ENCODE data around the gene FAM168A.

The FAM168A gene

DNA sequence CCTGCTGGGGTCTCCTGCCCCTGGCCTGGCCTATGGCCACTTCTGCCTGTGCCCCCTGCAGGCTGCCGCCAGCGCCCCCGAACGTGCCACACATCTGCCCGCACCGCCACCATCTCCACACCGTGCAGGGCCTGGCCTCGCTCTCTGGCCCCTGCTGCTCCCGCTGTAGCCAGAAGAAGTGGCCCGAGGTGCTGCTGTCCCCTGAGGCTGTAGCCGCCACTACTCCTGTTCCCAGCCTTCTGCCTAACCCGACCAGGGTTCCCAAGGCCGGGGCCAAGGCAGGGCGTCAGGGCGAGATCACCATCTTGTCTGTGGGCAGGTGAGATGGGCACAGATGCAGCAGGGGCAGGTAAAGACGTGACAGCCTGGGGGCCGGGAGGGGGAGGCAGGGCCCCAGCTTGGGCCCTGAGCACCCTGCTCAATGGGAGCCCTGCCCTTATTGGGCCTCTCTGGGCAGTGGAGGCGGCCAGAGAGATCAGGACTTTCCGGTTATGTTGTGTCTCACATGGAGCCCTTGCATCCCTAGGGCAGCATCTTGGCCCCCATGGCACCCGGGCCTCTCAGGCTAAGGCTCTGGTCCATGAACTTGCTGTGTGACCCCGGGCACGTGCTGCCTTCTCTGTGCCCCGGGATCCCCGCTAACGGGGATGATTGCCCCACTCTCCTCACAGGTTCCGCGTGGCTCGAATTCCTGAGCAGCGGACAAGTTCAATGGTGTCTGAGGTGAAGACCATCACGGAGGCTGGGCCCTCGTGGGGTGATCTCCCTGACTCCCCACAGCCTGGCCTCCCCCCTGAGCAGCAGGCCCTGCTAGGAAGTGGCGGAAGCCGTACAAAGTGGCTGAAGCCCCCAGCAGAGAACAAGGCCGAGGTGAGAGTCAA, 203.3 kb downstream of the FAM168A start:
- H3K9ac ChIP-seq (ENCODE audit: low read depth, low read length): no peak overlapping the region
- no peaks in the 10 kb centered on the region for H3K4me1 ChIP-seq (ENCODE audit: control insufficient read depth, insufficient read depth, low read length)
- no peak overlapping the region for H3K4me3 ChIP-seq (ENCODE audit: low read depth, low read length)
- no peaks in the 10 kb centered on the region for H3K27me3 ChIP-seq (ENCODE audit: control insufficient read depth, insufficient read depth, low read length)
- H3K36me3 ChIP-seq (ENCODE audit: control insufficient read depth, insufficient read depth, low read length): no peaks in the 10 kb centered on the region
- H3K9me3 ChIP-seq (ENCODE audit: control insufficient read depth, insufficient read depth, low read length): no peaks in the 10 kb centered on the region
- H3K27ac ChIP-seq (ENCODE audit: low read depth, low read length): no peak overlapping the region

DNA sequence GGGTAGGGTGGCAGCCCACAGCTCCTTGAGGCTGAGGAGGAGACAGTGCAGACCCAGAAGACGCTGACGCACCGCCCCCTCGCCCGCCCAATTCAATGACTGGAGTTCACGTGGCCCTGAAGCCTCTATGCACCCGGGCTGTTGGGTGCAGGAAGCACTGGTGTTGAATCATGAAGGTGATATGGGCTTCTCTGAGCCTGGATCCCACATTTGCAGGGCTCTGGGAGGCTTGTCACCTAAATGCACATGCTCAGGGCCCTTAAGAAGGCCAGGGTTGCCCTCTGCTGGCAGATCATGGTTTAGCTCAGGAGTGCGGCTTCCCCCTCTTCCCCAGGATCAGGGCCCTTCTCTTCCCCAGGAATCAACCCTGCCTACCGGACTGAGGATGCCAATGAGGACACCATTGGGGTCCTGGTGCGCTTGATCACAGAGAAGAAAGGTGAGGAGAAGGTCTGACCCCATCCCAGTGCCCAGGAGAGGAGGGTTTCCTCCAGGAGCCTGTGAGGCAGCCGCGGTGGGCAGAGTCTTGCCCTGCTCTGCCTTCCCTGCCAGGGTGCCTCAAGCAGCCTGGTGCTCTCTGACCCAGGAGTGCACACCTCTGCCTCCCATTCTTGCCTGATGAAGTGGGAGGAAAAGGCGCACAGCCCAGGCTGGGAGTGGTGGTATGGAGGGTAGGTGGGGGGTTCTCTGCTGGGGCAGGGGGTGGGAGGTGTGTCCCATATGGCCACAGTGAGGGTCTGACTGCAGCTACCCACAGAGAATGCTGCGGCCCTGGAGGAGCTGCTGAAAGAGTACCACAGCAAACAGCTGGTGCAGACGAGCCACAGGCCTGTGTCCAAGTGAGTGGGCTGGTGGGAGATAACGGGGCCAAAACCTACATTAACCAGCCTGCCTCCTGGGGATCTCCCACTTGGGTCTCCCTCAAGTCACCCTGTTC, 204.2 kb downstream of the FAM168A start:
- Histone ChIP-seq H3K27ac (ENCODE audit: low read depth, low read length) (no peak overlapping the region), H3K4me3 (ENCODE audit: low read depth, low read length) (no peak overlapping the region), H3K4me1 (ENCODE audit: control insufficient read depth, insufficient read depth, low read length) (no peaks in the 10 kb centered on the region), H3K36me3 (ENCODE audit: control insufficient read depth, insufficient read depth, low read length) (no peaks in the 10 kb centered on the region), H3K27me3 (ENCODE audit: control insufficient read depth, insufficient read depth, low read length) (no peaks in the 10 kb centered on the region), H3K9me3 (ENCODE audit: control insufficient read depth, insufficient read depth, low read length) (no peaks in the 10 kb centered on the region), H3K9ac (ENCODE audit: low read depth, low read length) (no peak overlapping the region)

- H3K36me3 ChIP-seq (ENCODE audit: control insufficient read depth, insufficient read depth, low read length): no peaks in the 10 kb centered on the region
- H3K9ac ChIP-seq (ENCODE audit: low read depth, low read length): no peak overlapping the region
- no peak overlapping the region for H3K4me3 ChIP-seq (ENCODE audit: low read depth, low read length)
- H3K27ac ChIP-seq (ENCODE audit: low read depth, low read length): no peak overlapping the region
- no peaks in the 10 kb centered on the region for H3K9me3 ChIP-seq (ENCODE audit: control insufficient read depth, insufficient read depth, low read length)
- no peaks in the 10 kb centered on the region for H3K4me1 ChIP-seq (ENCODE audit: control insufficient read depth, insufficient read depth, low read length)
- H3K27me3 ChIP-seq (ENCODE audit: control insufficient read depth, insufficient read depth, low read length): no peaks in the 10 kb centered on the region
Measured at GRCh38 chr11:73393011-73393380, 204.9 kb downstream of the FAM168A start.

DNA sequence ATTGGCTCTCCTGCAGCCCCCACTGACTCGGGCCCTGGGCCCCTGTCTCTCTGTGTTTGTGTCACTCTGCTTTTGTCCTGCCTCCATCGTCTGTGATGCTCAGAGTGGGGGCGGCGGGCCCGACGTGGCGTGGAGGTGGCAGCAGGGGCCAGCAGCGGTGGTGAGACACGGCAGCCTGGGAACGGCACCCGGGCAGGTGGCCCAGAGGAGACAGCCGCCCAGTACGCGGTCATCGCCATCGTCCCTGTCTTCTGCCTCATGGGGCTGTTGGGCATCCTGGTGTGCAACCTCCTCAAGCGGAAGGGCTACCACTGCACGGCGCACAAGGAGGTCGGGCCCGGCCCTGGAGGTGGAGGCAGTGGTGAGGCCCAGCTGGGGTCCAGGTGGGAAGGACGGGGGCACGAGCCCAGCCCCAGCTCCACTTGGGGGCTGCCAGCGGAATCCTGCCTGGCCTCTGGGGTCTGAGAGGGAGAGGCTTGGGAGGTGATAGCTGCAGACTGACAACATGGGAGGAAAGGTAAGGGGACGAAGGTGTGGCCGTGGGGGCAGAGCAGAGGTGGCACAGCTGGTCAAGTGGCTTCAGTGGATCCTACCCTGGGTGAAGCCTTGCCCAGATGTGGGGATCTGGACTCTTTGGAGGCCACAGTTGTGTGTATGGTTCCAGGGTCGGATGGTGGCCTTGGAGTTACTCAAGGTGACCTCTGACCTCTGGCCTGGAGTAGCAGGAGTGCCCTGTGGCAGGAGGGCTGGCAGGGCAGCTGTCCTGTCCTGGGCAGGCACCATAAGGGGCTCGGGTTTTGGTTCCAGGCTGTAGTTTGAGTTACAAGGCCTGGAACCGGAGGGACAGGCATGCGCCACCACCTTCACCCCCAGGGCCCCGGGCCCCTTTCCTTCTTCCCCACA, 205.6 kb downstream of the FAM168A start:
- no peaks in the 10 kb centered on the region for H3K27me3 ChIP-seq (ENCODE audit: control insufficient read depth, insufficient read depth, low read length)
- H3K4me3 ChIP-seq (ENCODE audit: low read depth, low read length): no peak overlapping the region
- no peaks in the 10 kb centered on the region for H3K36me3 ChIP-seq (ENCODE audit: control insufficient read depth, insufficient read depth, low read length)
- H3K9ac ChIP-seq (ENCODE audit: low read depth, low read length): no peak overlapping the region
- no peaks in the 10 kb centered on the region; the same call in 1 of the 2 replicates for H3K4me1 ChIP-seq (ENCODE audit: control insufficient read depth, insufficient read depth, low read length)
- no peaks in the 10 kb centered on the region for H3K9me3 ChIP-seq (ENCODE audit: control insufficient read depth, insufficient read depth, low read length)
- no peak overlapping the region for H3K27ac ChIP-seq (ENCODE audit: low read depth, low read length)

DNA sequence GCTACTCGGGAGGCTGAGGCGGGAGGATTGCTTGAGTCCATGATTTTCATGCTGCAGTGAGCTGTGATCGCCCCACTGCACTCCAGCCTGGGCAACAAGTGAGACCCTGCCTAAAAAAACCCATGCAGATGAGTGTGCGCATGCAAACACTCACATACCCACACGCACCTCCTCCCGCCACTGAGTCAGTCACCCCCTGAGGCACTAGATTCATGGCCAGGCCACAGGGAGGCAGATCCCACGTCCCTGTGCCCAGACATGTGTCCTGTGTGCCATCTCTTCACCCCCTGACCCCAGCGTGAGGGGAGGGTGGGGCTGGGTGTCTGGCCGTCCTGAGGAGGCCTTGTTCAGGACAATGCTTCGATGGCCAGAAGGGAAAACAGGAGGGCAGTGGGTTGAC, 206.2 kb downstream of the FAM168A start:
- Histone ChIP-seq H3K4me1 (ENCODE audit: control insufficient read depth, insufficient read depth, low read length) (no peaks in the 10 kb centered on the region; the same call in 1 of the 2 replicates), H3K9ac (ENCODE audit: low read depth, low read length) (no peak overlapping the region)

DNA sequence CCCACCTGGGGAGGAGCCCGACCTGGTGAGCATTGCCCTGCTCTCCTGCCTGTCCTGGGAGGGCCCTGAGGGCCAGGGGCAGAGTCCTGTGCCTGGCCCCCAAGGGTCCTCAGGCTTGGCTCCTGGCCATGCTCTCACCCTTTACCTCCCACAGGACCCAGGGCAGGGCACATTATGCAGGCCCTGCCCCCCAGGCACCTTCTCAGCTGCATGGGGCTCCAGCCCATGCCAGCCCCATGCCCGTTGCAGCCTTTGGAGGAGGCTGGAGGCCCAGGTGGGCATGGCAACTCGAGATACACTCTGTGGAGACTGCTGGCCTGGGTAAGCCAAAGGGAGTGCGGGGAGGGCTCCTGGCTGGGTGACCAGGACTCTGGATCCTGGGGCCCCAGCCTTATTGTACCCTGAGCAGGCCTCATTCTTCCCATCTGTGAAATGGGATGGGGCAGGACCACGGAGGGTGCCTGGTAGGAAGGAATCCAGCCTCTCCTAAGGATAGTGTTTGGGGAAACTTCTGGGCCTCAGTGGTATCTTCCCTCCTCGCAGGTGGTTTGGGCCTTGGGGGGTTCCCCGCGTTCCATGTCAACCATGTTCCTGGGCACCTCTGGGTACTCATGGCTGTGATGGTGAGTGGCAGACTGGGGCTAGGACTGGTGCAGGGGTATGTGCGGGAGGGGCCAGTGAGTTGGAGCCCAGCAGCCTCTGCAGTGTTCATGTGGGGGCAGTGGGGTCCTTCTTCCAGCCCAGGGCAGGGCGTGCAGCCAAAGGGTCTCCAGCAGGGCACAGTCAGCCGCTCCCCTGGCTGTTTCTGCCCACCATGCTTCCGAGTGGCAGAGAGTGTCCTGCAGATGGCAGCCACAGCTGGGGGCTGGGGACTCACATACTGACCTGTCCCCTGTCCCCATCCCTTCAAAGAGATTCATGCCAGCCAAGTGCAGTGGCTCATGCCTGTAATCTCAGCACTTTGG, 207.0 kb downstream of the FAM168A start:
- Histone ChIP-seq H3K9me3 (ENCODE audit: control insufficient read depth, insufficient read depth, low read length) (no peaks in the 10 kb centered on the region), H3K9ac (ENCODE audit: low read depth, low read length) (no peak overlapping the region), H3K36me3 (ENCODE audit: control insufficient read depth, insufficient read depth, low read length) (no peaks in the 10 kb centered on the region), H3K27me3 (ENCODE audit: control insufficient read depth, insufficient read depth, low read length) (no peaks in the 10 kb centered on the region), H3K4me3 (ENCODE audit: low read depth, low read length) (no peak overlapping the region), H3K27ac (ENCODE audit: low read depth, low read length) (no peak overlapping the region), H3K4me1 (ENCODE audit: control insufficient read depth, insufficient read depth, low read length) (no peaks in the 10 kb centered on the region; the same call in 1 of the 2 replicates)

More for the DNA sequence above, 206.2 kb downstream of the FAM168A start:
- Histone ChIP-seq H3K36me3 (ENCODE audit: control insufficient read depth, insufficient read depth, low read length) (no peaks in the 10 kb centered on the region), H3K27me3 (ENCODE audit: control insufficient read depth, insufficient read depth, low read length) (no peaks in the 10 kb centered on the region), H3K27ac (ENCODE audit: low read depth, low read length) (no peak overlapping the region), H3K9me3 (ENCODE audit: control insufficient read depth, insufficient read depth, low read length) (no peaks in the 10 kb centered on the region), H3K4me3 (ENCODE audit: low read depth, low read length) (no peak overlapping the region)

- Histone ChIP-seq H3K9me3 (ENCODE audit: control insufficient read depth, insufficient read depth, low read length) (no peaks in the 10 kb centered on the region), H3K4me1 (ENCODE audit: control insufficient read depth, insufficient read depth, low read length) (no peaks in the 10 kb centered on the region; the same call in 1 of the 2 replicates), H3K27ac (ENCODE audit: low read depth, low read length) (no peak overlapping the region), H3K4me3 (ENCODE audit: low read depth, low read length) (no peak overlapping the region), H3K9ac (ENCODE audit: low read depth, low read length) (no peak overlapping the region), H3K27me3 (ENCODE audit: control insufficient read depth, insufficient read depth, low read length) (no peaks in the 10 kb centered on the region), H3K36me3 (ENCODE audit: control insufficient read depth, insufficient read depth, low read length) (no peaks in the 10 kb centered on the region)
Measured at GRCh38 chr11:73389916-73390315, 208.0 kb downstream of the FAM168A start.

DNA sequence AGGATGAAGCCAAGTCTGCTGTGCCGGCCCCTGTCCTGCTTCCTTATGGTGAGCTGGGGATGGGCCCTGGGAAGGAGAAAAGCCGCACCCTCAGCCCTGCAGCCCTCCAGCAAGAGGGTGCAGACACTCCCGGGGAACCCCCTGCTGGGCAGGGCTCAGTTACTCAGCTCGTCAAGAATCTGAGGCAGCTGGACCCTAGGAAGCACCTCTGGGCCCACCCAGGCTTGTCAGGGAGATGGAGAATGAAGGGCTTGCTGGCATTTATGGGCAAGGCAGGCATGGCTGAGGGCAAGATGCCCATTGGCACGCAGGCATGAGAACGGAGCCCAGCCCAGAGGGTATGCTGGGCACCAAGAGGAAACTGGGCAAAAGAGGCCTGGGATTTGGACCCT, 208.8 kb downstream of the FAM168A start:
- no peak overlapping the region for H3K9ac ChIP-seq (ENCODE audit: low read depth, low read length)
- no peaks in the 10 kb centered on the region for H3K36me3 ChIP-seq (ENCODE audit: control insufficient read depth, insufficient read depth, low read length)
- H3K27ac ChIP-seq (ENCODE audit: low read depth, low read length): no peak overlapping the region
- no peaks in the 10 kb centered on the region for H3K27me3 ChIP-seq (ENCODE audit: control insufficient read depth, insufficient read depth, low read length)
- H3K4me3 ChIP-seq (ENCODE audit: low read depth, low read length): no peak overlapping the region
- no peaks in the 10 kb centered on the region; the same call in 1 of the 2 replicates for H3K4me1 ChIP-seq (ENCODE audit: control insufficient read depth, insufficient read depth, low read length)
- no peaks in the 10 kb centered on the region for H3K9me3 ChIP-seq (ENCODE audit: control insufficient read depth, insufficient read depth, low read length)

DNA sequence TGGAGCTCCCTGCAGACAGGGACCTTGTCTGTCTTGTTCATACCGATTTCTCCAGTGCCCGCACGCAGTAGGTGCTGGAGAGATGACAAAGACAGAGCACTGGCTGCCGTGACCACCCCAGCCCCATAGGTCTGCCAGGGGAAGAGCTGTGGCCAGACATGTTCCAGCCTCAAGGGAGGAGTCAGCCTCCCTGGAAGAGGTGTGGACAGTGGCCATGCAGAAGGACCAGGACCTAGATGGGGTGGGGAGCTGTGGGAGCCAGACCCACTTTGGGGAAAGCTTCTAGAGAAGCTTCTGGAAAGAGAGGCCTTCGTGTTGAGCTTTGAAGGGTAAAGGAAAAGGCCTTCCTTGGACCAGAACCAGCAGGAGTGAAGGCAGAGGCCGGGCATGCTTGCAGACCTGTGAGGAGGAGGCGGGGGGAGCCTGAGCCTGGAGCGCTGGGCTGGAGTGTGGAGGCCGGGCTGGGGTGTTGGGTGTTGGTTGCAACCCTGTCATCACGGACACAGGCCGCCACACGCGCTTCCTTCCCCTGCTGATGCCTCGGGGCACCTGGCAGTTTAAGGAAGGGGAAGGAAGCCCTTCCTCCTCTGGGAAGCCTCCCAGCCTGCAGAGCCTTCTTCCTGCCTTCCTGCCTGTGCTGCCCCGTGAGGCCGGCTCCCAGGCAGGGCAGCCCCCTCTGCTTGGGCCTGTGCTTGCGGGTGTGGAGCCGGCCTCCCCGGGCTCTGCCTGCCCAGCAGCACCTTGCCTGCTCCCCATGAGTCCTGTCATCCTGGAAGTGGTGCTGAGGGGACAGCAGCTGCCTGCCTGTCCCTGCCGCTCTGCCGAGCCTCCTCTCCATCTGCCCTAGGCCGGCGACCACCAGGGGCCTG, 209.4 kb downstream of the FAM168A start:
- Histone ChIP-seq H3K27me3 (ENCODE audit: control insufficient read depth, insufficient read depth, low read length) (no peaks in the 10 kb centered on the region), H3K9me3 (ENCODE audit: control insufficient read depth, insufficient read depth, low read length) (no peaks in the 10 kb centered on the region), H3K27ac (ENCODE audit: low read depth, low read length) (no peak overlapping the region), H3K36me3 (ENCODE audit: control insufficient read depth, insufficient read depth, low read length) (no peaks in the 10 kb centered on the region), H3K9ac (ENCODE audit: low read depth, low read length) (no peak overlapping the region), H3K4me3 (ENCODE audit: low read depth, low read length) (no peak overlapping the region), H3K4me1 (ENCODE audit: control insufficient read depth, insufficient read depth, low read length) (peaks cover 5% of the 10 kb centered on the region; the same call in 1 of the 2 replicates)
